Measurements from ENCODE around the gene USP10.

DNA sequence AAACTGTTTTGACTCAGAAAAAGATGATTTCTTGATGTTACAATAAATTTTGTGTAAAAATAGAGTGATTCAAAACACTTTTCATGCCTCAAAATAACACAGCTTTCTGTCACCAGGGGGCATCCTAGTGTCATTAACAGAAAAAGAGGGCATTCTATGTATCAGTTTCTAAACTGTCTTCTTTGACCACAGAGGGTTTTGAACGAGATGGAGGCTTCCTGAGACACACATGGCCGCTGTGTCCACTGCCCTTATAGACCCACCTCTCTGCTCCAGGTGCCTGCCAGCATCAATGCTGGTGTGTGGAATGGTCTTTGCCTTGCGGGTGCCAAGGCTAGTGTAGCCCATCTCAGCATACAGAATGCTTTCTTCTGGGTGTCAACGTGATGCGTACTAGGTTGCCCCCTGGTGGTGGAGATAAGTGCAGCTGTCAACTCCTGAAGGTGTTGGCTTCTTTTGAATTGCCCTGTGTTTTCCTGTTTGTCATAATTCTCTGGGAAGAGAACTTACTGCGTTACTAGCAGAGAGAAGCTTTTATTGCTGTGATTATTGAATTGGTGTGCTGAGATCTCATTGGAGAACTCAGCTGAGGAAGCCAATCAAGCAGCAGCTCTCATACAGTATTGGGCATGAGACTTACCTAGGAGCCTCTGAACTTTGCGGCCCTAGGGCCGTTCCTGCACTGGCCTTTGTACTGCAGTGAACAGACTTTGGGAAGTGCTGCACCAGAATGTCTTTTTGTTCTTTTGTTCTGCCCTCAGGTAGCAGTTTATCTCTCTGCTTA is 38.6 kb downstream of the USP10 start:
- TF ChIP-seq CTCF (conservative IDR thresholded peaks at IDR 0.05 in 1 of 2, IDR thresholded peaks at IDR 0.05 in 1 of 2; ENCODE audit: low read depth in 1 of 2, low read length in 2 of 2), result peak; percentile 89 to 91
- TF ChIP-seq EZH2 (IDR thresholded peaks at IDR 0.05; ENCODE audit: low read length, missing control alignments), result no peak
